SK-N-SH (cell line): ENCODE measurements around the gene MLXIP. TPM values are rescaled to one million over a fixed set of nuclear protein-coding genes. Genes with fewer than 3 reads are reported as not detected.

Experiments used
- CTCF ChIA-PET: fragments of 300-600, 350-600 bp; formaldehyde crosslinking; extraction: SDS; loops from one replicate; lab custom pipeline; 2021; lab: Yijun Ruan, JAX
- POLR2A ChIA-PET: fragments of 350-600 bp; sonication (Branson Sonifier 250); formaldehyde crosslinking; extraction: SDS; loops from one replicate; lab custom pipeline; 2020; ENCODE audit warnings: antibody characterized with exemption, inconsistent platforms; lab: Yijun Ruan, JAX
- DNase-seq: peaks from one replicate; pipeline ENCODE4 v3.0.0; 2012
- H2AFZ ChIP-seq: fragments of 200-600 bp; sonication (generic); 2 replicates; pipeline ENCODE4 v1.8.1; 2016; ENCODE audit warnings: antibody characterized with exemption, mild to moderate bottlenecking, low read depth
- H3F3A ChIP-seq: fragments of 200-600 bp; sonication (generic); replicated peaks from 2 replicates; pipeline ENCODE3; 2016; ENCODE audit warnings: antibody characterized with exemption, mild to moderate bottlenecking; ENCODE audit not compliant: insufficient read depth
- H3K27ac ChIP-seq, 2 experiments: fragments of 200-500 bp in 1 of 2; fragments of 200-600 bp in 1 of 2; sonication (Bioruptor generic) in 1 of 2; sonication (generic), shearing (Covaris generic) in 1 of 2; 2 replicates each; pipeline versions ENCODE4 v1.5.1 to v1.6.1; 2014 to 2016; ENCODE audit warnings: low read depth in 2 of 2, inconsistent platforms in 1 of 2, low read length in 1 of 2, mild to moderate bottlenecking in 1 of 2, mixed read lengths in 1 of 2
- H3K27me3 ChIP-seq: fragments of 200-600 bp; sonication (generic), shearing (Covaris generic); 2 replicates; pipeline ENCODE4 v1.6.1; 2016; ENCODE audit warnings: mixed run types; ENCODE audit not compliant: insufficient read depth
- H3K36me3 ChIP-seq, 2 experiments: fragments of 200-500 bp in 1 of 2; fragments of 200-600 bp in 1 of 2; sonication (Bioruptor generic) in 1 of 2; sonication (generic) in 1 of 2; replicated peaks in 1 of 2; 2 replicates each; pipeline versions ENCODE3 to v1.5.1; 2014 to 2016; ENCODE audit warnings: low read length in 1 of 2, mild to moderate bottlenecking in 1 of 2; ENCODE audit not compliant: insufficient read depth in 2 of 2, control insufficient read depth in 1 of 2
- H3K4me1 ChIP-seq, 2 experiments: fragments of 200-500 bp in 1 of 2; fragments of 200-600 bp in 1 of 2; sonication (Bioruptor generic) in 1 of 2; sonication (generic), shearing (Covaris generic) in 1 of 2; 2 replicates each; pipeline versions ENCODE4 v1.5.1 to v1.6.1; 2014 to 2016; ENCODE audit warnings: low read depth in 1 of 2, low read length in 1 of 2, mixed run types in 1 of 2; ENCODE audit not compliant: insufficient read depth in 2 of 2, control insufficient read depth in 1 of 2
- H3K4me2 ChIP-seq: fragments of 200-600 bp; sonication (generic), shearing (Covaris generic); 2 replicates; pipeline ENCODE4 v1.6.1; 2017; ENCODE audit warnings: mixed run types
- H3K4me3 ChIP-seq, 2 experiments: fragments of 200-500 bp in 1 of 2; fragments of 200-600 bp in 1 of 2; sonication (Bioruptor generic) in 1 of 2; sonication (generic), shearing (Covaris generic) in 1 of 2; 2 replicates each; pipeline versions ENCODE4 v1.5.1 to v1.8.1; 2014 to 2016; ENCODE audit warnings: low read depth in 2 of 2, inconsistent platforms in 1 of 2, low read length in 1 of 2, mild to moderate bottlenecking in 1 of 2, mixed read lengths in 1 of 2, moderate library complexity in 1 of 2
- H3K79me2 ChIP-seq: fragments of 200-600 bp; sonication (generic); 2 replicates; pipeline ENCODE4 v1.8.1; 2017; ENCODE audit warnings: mild to moderate bottlenecking; ENCODE audit not compliant: insufficient read depth
- H3K9ac ChIP-seq: fragments of 200-600 bp; sonication (generic); 2 replicates; pipeline ENCODE4 v1.6.1; 2017; ENCODE audit warnings: mixed run types
- H3K9me2 ChIP-seq: fragments of 200-600 bp; sonication (generic); 2 replicates; pipeline ENCODE4 v1.6.1; 2017; ENCODE audit warnings: mixed run types
- H3K9me3 ChIP-seq: fragments of 200-600 bp; sonication (generic); 2 replicates; pipeline ENCODE4 v1.6.1; 2017; ENCODE audit warnings: mixed run types, mild to moderate bottlenecking, moderate library complexity
- H4K20me1 ChIP-seq: fragments of 200-600 bp; sonication (generic); 2 replicates; pipeline ENCODE4 v1.6.1; 2017; ENCODE audit warnings: mild to moderate bottlenecking, mixed run types; ENCODE audit not compliant: insufficient read depth
- CTCF ChIP-seq: fragments of 200-600 bp; sonication (generic); IDR thresholded peaks from 2 replicates; pipeline ENCODE4 v1.6.1; 2017; ENCODE audit warnings: antibody characterized with exemption, mild to moderate bottlenecking, moderate library complexity
- EP300 ChIP-seq, 2 experiments: IDR thresholded peaks; 2 replicates each; pipeline versions ENCODE4 v1.4.0 to v1.6.1; 2012; ENCODE audit warnings: borderline replicate concordance in 1 of 2, low read depth in 1 of 2, low read length in 1 of 2
- FOXJ3 ChIP-seq: sonication (generic); formaldehyde crosslinking; IDR thresholded peaks from 2 replicates; pipeline ENCODE4 v1.5.1; 2020; ENCODE audit warnings: mild to moderate bottlenecking, missing genetic modification reagents
- FOXM1 ChIP-seq: IDR thresholded peaks from 2 replicates; pipeline ENCODE4 v1.4.0; 2012; ENCODE audit warnings: low read depth, mild to moderate bottlenecking
- GATA2 ChIP-seq: sonication (generic); formaldehyde crosslinking; IDR thresholded peaks from 2 replicates; pipeline ENCODE4 v1.5.0; 2020; ENCODE audit warnings: mild to moderate bottlenecking, missing genetic modification reagents
- JUND ChIP-seq: IDR thresholded peaks from 2 replicates; pipeline ENCODE4 v1.4.0; 2012
- MXI1 ChIP-seq: IDR thresholded peaks from 2 replicates; pipeline ENCODE4 v1.6.1; 2012; ENCODE audit warnings: mild to moderate bottlenecking, low read depth, low read length, improper control_type of control experiment
- PBX3 ChIP-seq: IDR thresholded peaks from 2 replicates; pipeline ENCODE4; 2012
- POLR2AphosphoS5 ChIP-seq: IDR thresholded peaks from 2 replicates; pipeline ENCODE4 v1.6.1; 2012; ENCODE audit warnings: low read depth, low read length
- RAD21 ChIP-seq: IDR thresholded peaks from 2 replicates; pipeline ENCODE4 v1.6.1; 2012; ENCODE audit warnings: mild to moderate bottlenecking, low read length
- RXRA ChIP-seq: IDR thresholded peaks from 2 replicates; pipeline ENCODE4 v1.4.0; 2012; ENCODE audit warnings: low read depth, mild to moderate bottlenecking, borderline replicate concordance
- SIN3A ChIP-seq: IDR thresholded peaks from 2 replicates; pipeline ENCODE4 v1.6.1; 2012; ENCODE audit warnings: low read depth, mild to moderate bottlenecking, low read length, moderate library complexity, borderline replicate concordance
- SMC3 ChIP-seq: IDR thresholded peaks from 2 replicates; pipeline ENCODE4 v1.6.1; 2012; ENCODE audit warnings: low read depth, low read length, improper control_type of control experiment
- TEAD4 ChIP-seq: IDR thresholded peaks from 2 replicates; pipeline ENCODE4 v1.4.0; 2012; ENCODE audit warnings: mild to moderate bottlenecking, borderline replicate concordance; ENCODE audit not compliant: insufficient read depth
- USF1 ChIP-seq: IDR thresholded peaks from 2 replicates; pipeline ENCODE4 v1.4.0; 2012; ENCODE audit warnings: low read depth, borderline replicate concordance
- YY1 ChIP-seq: IDR thresholded peaks from 2 replicates; pipeline ENCODE4 v1.4.0; 2012; ENCODE audit warnings: low read depth, mild to moderate bottlenecking
- WGBS: methylation state at CpG from one replicate; pipeline ENCODE4 v1.1.6; 2017; ENCODE audit warnings: low lambda C conversion rate; 5-methylcytosine and 5-hydroxymethylcytosine counted together
- polyA plus RNA-seq, 3 experiments: library from polyadenylated mRNA; depleted of rRNA; stranded (reverse); fragments of >200 nt; gene quantifications; 2 replicates each; pipeline ENCODE4 v1.2.3, GENCODE V29; 2012
- TF ChIP-seq, protein P1 (sequence below): fragments of 150-350 bp; IDR thresholded peaks from 2 replicates; pipeline ENCODE4 v1.6.1; 2017; ENCODE audit warnings: antibody characterized with exemption, low read length, low read depth, borderline replicate concordance

The MLXIP gene
- polyA plus RNA-seq, 1 of the 3 experiments (the other 2 are of a cell fraction): 11.0 TPM

DNA sequence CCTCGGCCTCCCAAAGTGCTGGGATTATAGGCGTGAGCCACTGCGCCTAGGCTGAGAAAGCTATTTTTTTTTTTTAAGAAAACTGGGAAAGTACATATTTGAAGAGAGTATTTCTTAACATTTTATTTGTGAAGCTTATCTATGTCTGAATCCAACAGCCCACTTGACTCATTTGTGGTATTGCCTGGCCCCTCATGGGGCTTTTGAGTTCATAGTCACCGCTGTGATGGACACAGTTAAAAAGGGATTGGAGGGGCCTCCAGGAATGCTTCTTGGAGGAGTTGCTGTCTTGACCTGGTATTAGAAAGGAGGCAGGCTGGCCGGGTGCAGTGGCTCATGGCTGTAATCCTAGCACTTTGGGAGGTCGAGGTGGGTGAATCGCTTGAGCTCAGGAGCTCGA is 30.4 kb upstream of the MLXIP start:
- no peak overlapping the region for H3K4me2 ChIP-seq
- CTCF ChIA-PET: interaction anchor here (0.9 to 2.8 kb wide), 6 partner anchors 17 to 424 kb away, joined by 3 to 23 read pairs (median 3); no protein-coding TSS in a partner anchor
- H3K27ac ChIP-seq: no peak overlapping the region
- no peaks in the 10 kb centered on the region for H3K9me2 ChIP-seq
- H3K4me3 ChIP-seq: no peak overlapping the region
- WGBS: 95% methylated on average over 7 of the region's 8 CpGs
- H3K9ac ChIP-seq: no peak overlapping the region
- H4K20me1 ChIP-seq: no peaks in the 10 kb centered on the region
- peaks cover 24% of the 10 kb centered on the region for H3F3A ChIP-seq
- H3K4me1 ChIP-seq: peaks cover 0 to 3% of the 10 kb centered on the region in 2 experiments; a peak in 1 of 4 replicates
- peaks cover 7% of the 10 kb centered on the region; the same call in 1 of the 2 replicates for H3K79me2 ChIP-seq
- no peak for DNase-seq
- no peak overlapping the region for H2AFZ ChIP-seq
- H3K9me3 ChIP-seq: no peaks in the 10 kb centered on the region
- H3K36me3 ChIP-seq: peaks cover 12 to 38% of the 10 kb centered on the region in 2 experiments
- POLR2A ChIA-PET: no interaction called here
- TF ChIP-seq USF1: no peak
- TF ChIP-seq SMC3: no peak
- no peak for TF ChIP-seq MXI1
- TF ChIP-seq FOXJ3: no peak
- no peak for TF ChIP-seq PBX3
- no peak for TF ChIP-seq RXRA
- no peak for TF ChIP-seq YY1
- no peak for TF ChIP-seq FOXM1
- TF ChIP-seq, protein P1, sequence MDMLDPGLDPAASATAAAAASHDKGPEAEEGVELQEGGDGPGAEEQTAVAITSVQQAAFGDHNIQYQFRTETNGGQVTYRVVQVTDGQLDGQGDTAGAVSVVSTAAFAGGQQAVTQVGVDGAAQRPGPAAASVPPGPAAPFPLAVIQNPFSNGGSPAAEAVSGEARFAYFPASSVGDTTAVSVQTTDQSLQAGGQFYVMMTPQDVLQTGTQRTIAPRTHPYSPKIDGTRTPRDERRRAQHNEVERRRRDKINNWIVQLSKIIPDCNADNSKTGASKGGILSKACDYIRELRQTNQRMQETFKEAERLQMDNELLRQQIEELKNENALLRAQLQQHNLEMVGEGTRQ: no peak
- no peak for TF ChIP-seq SIN3A
- no peak for TF ChIP-seq RAD21
- TF ChIP-seq GATA2: no peak
- TF ChIP-seq JUND: no peak
- no peak for TF ChIP-seq CTCF
- no peak for TF ChIP-seq POLR2AphosphoS5
- TF ChIP-seq TEAD4: no peak
- no peak for TF ChIP-seq EP300 (IDR thresholded peaks at IDR 0.05; ENCODE audit: borderline replicate concordance in 1 of 2, low read depth in 1 of 2, low read length in 1 of 2)
- TF ChIP-seq, all 33 proteins: peak for 0
- H3K27me3 ChIP-seq: no peaks in the 10 kb centered on the region
